HG03575 (cell line): Measurements from ENCODE around the gene MYO5B.
"Not testable (repeated sequence)": the region's sequence is repeated elsewhere in the genome, so short reads cannot be mapped to it uniquely, and the experiment has no call there.

Source experiments
- ATAC-seq: cut with Tn5 transposase; IDR thresholded peaks from one replicate; pipeline ENCODE4 v1.9.1; 2021; ENCODE audit not compliant: unreplicated experiment, insufficient number of reproducible peaks, low FRiP score; ENCODE audit errors: extremely low read depth

Gene MYO5B

GRCh38 chr18:49920731-49921130, 274.2 kb downstream of the MYO5B start:
- no peak for ATAC-seq

DNA sequence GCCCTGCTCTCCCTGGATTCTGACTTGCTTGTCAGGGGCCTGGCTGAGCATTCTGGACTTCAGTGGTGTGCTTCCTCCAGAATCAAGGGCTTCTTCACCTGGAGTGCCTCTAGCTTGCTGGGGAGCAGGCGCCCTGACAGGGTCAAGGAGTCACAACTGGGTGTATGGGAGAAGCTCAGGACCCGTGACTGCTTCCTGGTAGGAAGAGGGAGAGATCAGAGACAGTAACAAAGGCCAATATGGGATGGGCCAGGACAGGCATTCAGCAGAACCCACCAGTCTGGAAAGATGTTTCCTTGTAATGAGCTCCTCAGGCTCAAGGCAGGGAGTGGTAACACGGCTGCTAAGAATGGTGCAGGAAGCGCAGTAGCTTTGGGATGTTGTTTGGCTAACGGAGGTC, 277.2 kb downstream of the MYO5B start:
- no peak for ATAC-seq

DNA sequence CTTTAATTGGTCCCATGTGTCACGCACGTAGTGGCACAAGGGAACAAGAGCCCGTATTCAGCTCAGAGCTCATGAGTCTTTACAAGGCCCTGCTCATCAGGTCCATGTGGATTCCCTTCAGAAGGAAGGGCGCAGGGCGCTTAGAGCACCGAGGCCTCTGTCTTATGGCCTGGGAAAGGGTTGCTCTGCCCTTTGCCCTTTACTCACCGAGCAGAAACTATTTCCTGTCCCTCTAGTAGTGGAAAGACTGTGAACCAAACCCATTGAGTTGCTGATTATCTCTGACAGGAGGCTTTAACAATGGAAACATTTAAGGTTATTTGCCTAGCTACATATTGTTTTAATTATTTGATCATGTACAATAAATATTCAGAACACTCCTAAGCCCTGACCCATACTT, 279.6 kb downstream of the MYO5B start:
- ATAC-seq = no peak

- no peak for ATAC-seq
Measured at GRCh38 chr18:49913221-49913620, 281.7 kb downstream of the MYO5B start.

GRCh38 chr18:49911427-49911826, 283.5 kb downstream of the MYO5B start:
- no peak for ATAC-seq

- ATAC-seq = no peak
Measured at GRCh38 chr18:49910986-49911385, 284.0 kb downstream of the MYO5B start.

DNA sequence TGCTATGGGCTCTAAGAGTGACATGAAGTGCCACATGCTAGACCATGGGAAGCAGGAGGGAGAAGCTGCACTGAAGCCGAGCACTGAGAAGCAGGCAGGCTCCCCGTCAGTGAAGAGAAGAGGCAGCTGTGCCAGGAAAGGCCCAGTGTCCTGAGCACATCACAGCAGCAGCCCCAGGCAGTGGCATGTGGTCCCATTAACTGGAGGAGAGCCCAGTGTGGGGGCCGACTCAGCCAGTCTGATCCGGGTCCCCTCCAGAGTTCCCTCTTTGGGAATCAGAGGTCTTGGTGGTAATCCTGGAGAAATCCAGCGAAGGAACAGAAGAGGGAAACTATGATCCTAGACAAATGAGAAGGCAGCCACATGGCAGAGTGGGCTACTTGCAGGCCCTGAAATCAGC, 284.9 kb downstream of the MYO5B start:
- ATAC-seq = no peak

DNA sequence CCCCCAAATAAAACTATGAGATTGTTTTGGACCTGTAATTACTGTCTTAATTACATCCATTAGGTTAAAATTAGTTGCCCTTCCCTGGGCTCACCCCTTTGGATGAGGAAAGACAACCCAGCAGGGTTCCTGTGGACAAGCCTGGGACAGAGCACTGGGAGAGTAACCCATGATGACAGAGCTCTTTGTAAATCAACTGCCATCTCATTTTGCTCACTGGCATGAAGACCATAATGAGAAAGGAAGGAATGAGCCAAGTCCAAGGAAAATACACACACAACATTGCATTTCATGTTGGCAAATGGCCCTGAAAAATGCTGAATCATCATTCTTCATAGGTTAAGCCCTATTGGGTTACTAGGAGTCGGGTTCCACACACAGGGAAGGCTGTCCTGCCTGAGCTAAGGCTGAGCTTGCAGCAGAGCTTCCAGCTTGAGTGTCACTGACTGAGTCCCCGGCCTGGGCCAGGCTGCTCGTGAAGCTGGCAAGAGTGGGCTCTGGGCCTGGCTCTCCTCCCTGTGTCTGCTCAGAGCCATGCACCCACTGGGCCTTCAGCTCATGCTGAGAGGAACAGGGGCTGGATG, 287.5 kb downstream of the MYO5B start:
- ATAC-seq = no peak

DNA sequence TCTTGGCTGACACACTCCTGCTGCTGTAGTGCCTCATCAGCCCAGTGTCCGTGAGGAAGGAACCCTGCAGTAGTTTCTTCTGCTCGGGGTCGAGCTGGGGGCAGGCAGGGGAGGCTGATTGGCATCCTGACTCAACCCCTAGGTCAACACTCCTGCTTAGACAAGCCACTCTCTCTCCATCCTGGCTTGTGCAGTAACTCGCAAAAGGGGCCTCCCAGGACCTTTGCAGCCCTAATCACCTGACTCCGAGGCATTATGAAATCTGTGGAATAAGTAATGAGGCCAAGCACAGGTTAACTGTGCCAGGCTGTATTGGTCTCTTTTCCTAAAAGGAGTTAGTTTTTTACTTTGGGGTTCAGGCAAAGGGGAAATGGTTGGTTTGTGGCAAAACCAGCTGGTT, 289.2 kb downstream of the MYO5B start:
- ATAC-seq = no peak

DNA sequence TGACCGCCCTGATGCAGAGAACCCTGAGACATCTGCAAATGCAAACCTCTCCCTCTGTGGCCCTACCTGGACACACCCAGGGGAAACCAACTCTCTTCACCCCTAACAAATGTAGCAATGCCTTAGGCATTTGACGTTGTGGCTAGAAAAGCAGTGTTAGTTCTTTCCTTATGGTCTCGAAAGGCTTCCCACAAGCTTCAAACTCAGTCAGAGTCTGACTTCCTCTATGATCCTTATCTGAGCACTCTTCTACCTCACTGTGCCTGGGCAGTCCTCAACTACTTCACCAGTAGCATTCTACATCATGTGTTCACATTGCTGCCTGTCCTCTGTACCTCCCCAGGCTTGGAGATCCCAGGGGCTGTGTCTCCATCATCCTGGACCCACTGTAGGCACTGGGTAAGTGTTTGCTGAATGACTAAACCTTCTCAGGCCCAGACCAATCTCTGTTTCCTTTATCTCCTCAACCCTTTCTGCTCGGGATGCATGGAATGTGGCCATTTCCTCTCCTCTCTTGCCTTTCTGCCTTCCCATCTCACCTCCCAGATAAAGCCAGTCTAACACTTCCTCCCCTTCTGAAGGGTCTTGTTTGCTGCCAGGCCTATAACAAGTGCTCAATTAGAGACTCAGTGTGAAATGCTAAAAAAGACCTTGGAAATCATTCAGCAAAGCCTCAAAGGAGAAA, 289.9 kb downstream of the MYO5B start:
- no peak for ATAC-seq

- no peak for ATAC-seq
Measured at GRCh38 chr18:49901862-49902340, 293.0 kb downstream of the MYO5B start.

DNA sequence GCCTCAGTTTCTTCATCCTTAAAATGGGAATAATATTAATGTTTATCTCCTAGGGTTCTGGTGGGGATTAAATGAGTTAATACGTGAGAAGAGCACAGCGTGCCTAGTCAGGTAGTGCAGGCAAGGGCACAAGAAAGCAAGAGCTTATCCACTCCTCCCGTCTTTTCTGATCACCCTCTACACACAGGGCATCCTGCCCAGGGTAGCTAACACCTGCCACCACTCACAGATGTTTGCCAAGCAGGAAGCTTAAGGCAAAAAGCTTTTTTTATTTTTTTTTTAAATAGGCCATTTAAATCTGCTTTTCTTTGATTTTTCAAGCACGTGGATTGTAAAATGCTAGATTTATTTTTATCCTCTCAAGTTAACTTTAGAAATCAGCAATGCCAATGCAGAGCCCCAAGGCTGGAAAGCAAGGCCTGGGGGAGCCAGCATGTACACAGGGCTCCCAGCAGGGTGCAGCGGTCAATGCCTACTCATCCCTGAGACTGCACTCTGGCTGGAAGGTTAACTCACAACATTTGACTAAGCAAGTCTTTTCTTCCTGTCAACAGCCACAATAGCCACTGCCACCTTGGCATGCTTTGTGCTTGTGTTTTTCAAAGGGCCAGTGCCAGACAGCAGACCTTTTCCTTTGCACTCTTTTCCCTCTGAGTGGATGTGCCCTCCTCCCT, 295.2 kb downstream of the MYO5B start:
- ATAC-seq = no peak

GRCh38 chr18:49898421-49898820, 296.5 kb downstream of the MYO5B start:
- no peak for ATAC-seq

- ATAC-seq = no peak
Measured at GRCh38 chr18:49894517-49895226, 300.3 kb downstream of the MYO5B start.

DNA sequence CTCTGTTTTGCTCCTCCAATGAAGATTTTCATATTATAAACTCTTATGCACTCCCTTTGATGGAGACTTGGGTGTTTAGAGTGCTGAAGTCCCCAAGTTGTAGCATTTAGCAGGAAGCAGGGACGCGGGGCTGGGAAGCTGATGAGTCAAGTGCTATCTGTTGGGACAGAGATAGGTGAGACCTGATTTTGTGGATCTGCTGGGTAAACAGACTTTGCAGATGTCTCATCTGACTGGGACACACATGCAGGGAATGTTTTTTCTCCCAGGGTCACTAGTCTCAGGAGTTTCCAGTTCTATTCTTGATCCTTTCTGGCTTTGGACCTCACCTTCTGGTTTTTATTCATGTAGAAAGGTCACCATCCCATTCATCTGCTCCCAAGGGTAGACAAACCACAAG, 301.9 kb downstream of the MYO5B start:
- no peak for ATAC-seq

DNA sequence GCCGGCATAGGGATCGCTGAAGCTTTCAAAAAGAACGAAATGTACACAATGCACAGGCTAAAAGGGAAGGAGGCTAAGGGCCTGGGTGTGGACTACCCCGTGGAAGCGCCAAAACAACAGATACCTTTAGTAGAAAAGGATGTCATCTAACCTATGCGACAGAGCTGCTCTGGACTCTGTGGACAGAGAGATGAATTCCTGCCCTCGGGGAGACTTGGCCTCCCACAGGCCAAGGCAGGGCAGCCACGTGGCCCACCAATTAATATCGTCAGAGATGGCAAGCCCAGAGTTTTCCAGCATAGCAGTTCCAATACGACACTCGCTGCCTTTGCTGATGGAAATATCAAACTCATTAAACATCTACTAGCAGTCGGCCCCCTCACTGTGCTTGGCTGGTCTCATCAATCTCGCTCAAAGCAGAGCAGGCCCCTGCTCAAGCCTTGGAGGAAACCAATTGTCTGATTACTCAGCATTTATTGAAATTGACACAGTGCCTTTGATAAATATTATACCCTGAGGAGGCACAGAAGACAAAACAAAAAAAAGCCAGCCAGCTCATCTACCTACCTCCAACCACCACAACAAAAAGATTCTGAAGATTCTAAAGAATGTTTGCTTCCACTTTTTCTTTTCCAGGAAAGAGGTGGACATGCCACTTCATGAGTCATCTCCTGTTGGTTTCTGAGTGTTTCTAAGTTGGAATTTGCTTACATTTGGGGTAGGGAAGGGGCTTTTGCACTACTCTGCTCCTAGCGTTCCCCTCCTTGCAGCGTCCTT, 302.6 kb downstream of the MYO5B start:
- no peak for ATAC-seq

GRCh38 chr18:49890041-49890440, 304.9 kb downstream of the MYO5B start:
- no peak for ATAC-seq

DNA sequence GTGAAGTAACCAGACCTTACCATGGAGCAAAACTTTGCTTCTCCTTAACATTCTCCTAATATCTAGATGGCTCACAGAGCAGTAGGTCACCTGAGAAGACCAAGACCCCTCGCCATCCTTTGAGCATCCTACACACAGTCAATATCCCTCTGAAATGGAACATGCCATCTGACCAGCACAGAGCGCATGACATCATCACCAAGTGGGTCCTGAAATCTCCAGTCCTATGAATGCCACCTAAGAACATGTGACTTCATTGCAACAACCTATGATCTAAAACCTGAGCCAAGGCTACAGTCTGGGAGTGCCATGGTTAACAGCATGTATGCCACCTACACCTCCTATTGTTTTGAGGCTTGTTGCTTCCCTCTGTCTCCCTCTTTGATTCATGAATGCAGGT, 305.4 kb downstream of the MYO5B start:
- ATAC-seq = not testable (repeated sequence)
